Lung (tissue), 12 donors: ENCODE data around the gene CFAP119. TPM values are rescaled to one million over a fixed set of nuclear protein-coding genes. Genes with fewer than 3 reads are reported as not detected.

Source experiments
- ATAC-seq: fragments of 200-7000 bp; cut with Tn5 transposase; one replicate; pipeline ENCODE4 v1.9.1; 2020; ENCODE audit warnings: moderate number of reproducible peaks; ENCODE audit not compliant: insufficient read depth, low FRiP score
- DNase-seq, 3 donors: peaks; one replicate each; pipeline ENCODE4 v3.0.0-alpha.2; 2013 to 2017
- H3K27ac ChIP-seq, 2 donors: one replicate each; pipeline ENCODE4 v1.5.1; 2013; ENCODE audit warnings: mild to moderate bottlenecking in 2 of 2, moderate library complexity in 2 of 2, control low read depth in 1 of 2, inconsistent platforms in 1 of 2, low read depth in 1 of 2, low read length in 1 of 2
- H3K27me3 ChIP-seq, 3 donors: one replicate each; pipeline ENCODE4 v1.5.1; 2013; ENCODE audit warnings: low read length in 2 of 3; ENCODE audit not compliant: control insufficient read depth in 3 of 3, insufficient read depth in 3 of 3
- H3K36me3 ChIP-seq, 4 donors: one replicate each; pipeline ENCODE4 v1.5.1; 2013; ENCODE audit warnings: low read length in 4 of 4, mild to moderate bottlenecking in 1 of 4, moderate library complexity in 1 of 4; ENCODE audit not compliant: control insufficient read depth in 4 of 4, insufficient read depth in 4 of 4
- H3K4me1 ChIP-seq, 5 donors: one replicate each; pipeline ENCODE4 v1.5.1; 2013; ENCODE audit warnings: low read length in 5 of 5, mild to moderate bottlenecking in 2 of 5, moderate library complexity in 1 of 5; ENCODE audit not compliant: control insufficient read depth in 5 of 5, insufficient read depth in 5 of 5
- H3K4me3 ChIP-seq: one replicate; pipeline ENCODE4 v1.5.1; 2013; ENCODE audit warnings: mild to moderate bottlenecking, control low read depth, moderate library complexity
- H3K9ac ChIP-seq, 2 donors: one replicate each; pipeline ENCODE4 v1.5.1; 2013; ENCODE audit warnings: low read length in 2 of 2, control low read depth in 1 of 2; ENCODE audit not compliant: insufficient read depth in 1 of 2
- H3K9me3 ChIP-seq, 4 donors: one replicate each; pipeline ENCODE4 v1.5.1; 2013; ENCODE audit warnings: low read length in 3 of 4, mild to moderate bottlenecking in 1 of 4, moderate library complexity in 1 of 4; ENCODE audit not compliant: control insufficient read depth in 4 of 4, insufficient read depth in 3 of 4
- CTCF ChIP-seq: IDR thresholded peaks from 2 replicates; pipeline ENCODE4 v1.5.1; 2012; ENCODE audit warnings: mild to moderate bottlenecking; ENCODE audit errors: control extremely low read depth, extremely low read depth
- WGBS, 2 donors: extraction: QIAGEN DNeasy Blood & Tissue Kit; methylation state at CpG; one replicate each; pipeline ENCODE4 v1.1.7; 2013; 5-methylcytosine and 5-hydroxymethylcytosine counted together
- polyA plus RNA-seq, 2 donors: library from polyadenylated mRNA; stranded (reverse); fragments of 200-250 nt; gene quantifications; one replicate each; pipeline ENCODE4 v1.2.1, GENCODE V29; 2013
- total RNA-seq, 2 donors: library from RNA; depleted of rRNA in 1 of 2; stranded (reverse); fragments of >200 nt in 1 of 2; gene quantifications; one replicate each; pipeline ENCODE4 v1.2.1, GENCODE V29; 2014 to 2021
- donor health status: control.
- donor health status: control.
- donor health status: Bipolar disorder and iron deficiency.
- donor health status: healthy.
- donor health status: DM: yes; HTN: yes; CAD: no.

Gene CFAP119
- total and polyA plus RNA-seq, 4 donors: 7.3 to 29.5 (median 16.7) TPM

- DNase-seq (no peak), ATAC-seq (no peak)
- no peaks in the 10 kb centered on the region for H3K9me3 ChIP-seq
- no peak for TF ChIP-seq CTCF
- no peaks in the 10 kb centered on the region for H3K27me3 ChIP-seq
- H3K27ac ChIP-seq: no peak overlapping the region
- H3K4me1 ChIP-seq: no peaks in the 10 kb centered on the region
- H3K4me3 ChIP-seq: no peak overlapping the region
- peaks cover 39 to 64% (median 57%) of the 10 kb centered on the region in 4 donors for H3K36me3 ChIP-seq
- WGBS, 2 donors: 92 to 93% methylated on average over 10 of the region's 10 CpGs
- no peak overlapping the region for H3K9ac ChIP-seq
Measured at GRCh38 chr16:30722916-30723315, 38.9 kb downstream of the CFAP119 start.

- ATAC-seq: no peak
- WGBS, 2 donors: 82 to 83% methylated on average over 6 of the region's 6 CpGs
- Histone ChIP-seq H3K9ac (no peak overlapping the region), H3K4me3 (no peak overlapping the region), H3K27ac (no peak overlapping the region), H3K27me3 (no peaks in the 10 kb centered on the region), H3K9me3 (no peaks in the 10 kb centered on the region), H3K4me1 (no peaks in the 10 kb centered on the region), H3K36me3 (peaks cover 39 to 69% (median 56%) of the 10 kb centered on the region in 4 donors)
- TF ChIP-seq CTCF: no peak
- DNase-seq: no peak
Measured at GRCh38 chr16:30722443-30722842, 39.4 kb downstream of the CFAP119 start.

- H3K4me3 ChIP-seq: no peak overlapping the region
- no peaks in the 10 kb centered on the region for H3K27me3 ChIP-seq
- ATAC-seq: no peak
- no peak for DNase-seq
- H3K9ac ChIP-seq: no peak overlapping the region
- H3K9me3 ChIP-seq: no peaks in the 10 kb centered on the region
- peaks cover 45 to 71% (median 56%) of the 10 kb centered on the region in 4 donors for H3K36me3 ChIP-seq
- 97 to 100% methylated on average over 1 of the region's 1 CpG for WGBS, 2 donors
- H3K27ac ChIP-seq: no peak overlapping the region
- no peaks in the 10 kb centered on the region for H3K4me1 ChIP-seq
- TF ChIP-seq CTCF: no peak
Measured at GRCh38 chr16:30721606-30722005, 40.3 kb downstream of the CFAP119 start.

GRCh38 chr16:30721167-30721566 lies 40.7 kb downstream of the CFAP119 start:
- DNase-seq (no peak), ATAC-seq (no peak)
- 96 to 99% methylated on average over 8 of the region's 8 CpGs for WGBS, 2 donors
- H3K9me3 ChIP-seq: no peaks in the 10 kb centered on the region
- no peak for TF ChIP-seq CTCF
- H3K27ac ChIP-seq: no peak overlapping the region
- no peaks in the 10 kb centered on the region for H3K27me3 ChIP-seq
- H3K36me3 ChIP-seq: peaks cover 48 to 74% (median 60%) of the 10 kb centered on the region in 4 donors
- no peak overlapping the region for H3K4me3 ChIP-seq
- no peak overlapping the region for H3K9ac ChIP-seq
- no peaks in the 10 kb centered on the region for H3K4me1 ChIP-seq
